Measurements from ENCODE around the gene YIPF2. TPM values are rescaled to one million over a fixed set of nuclear protein-coding genes. Genes with fewer than 3 reads are reported as not detected.

YIPF2 gene
- polyA plus RNA-seq, 1 of the 3 experiments (the other 2 are of a cell fraction), result 61.3 TPM

GRCh38 chr19:10913716-10914340, 14.6 kb downstream of the YIPF2 start:
- WGBS (ENCODE audit: low lambda C conversion rate), result 92% methylated on average over 17 of the region's 24 CpGs
- CTCF ChIA-PET, result interaction anchor here (0.6 to 2.3 kb wide), 4 partner anchors 39 to 43 kb away, joined by 3 to 12 read pairs (median 4); no protein-coding TSS in a partner anchor
- H3K9me2 ChIP-seq, result no peaks in the 10 kb centered on the region

More at GRCh38 chr19:10913716-10914340, 14.6 kb downstream of the YIPF2 start:
- Histone ChIP-seq H3K36me3 (replicated peaks in 1 of 2; ENCODE audit: control insufficient read depth in 1 of 2, insufficient read depth in 2 of 2, low read length in 1 of 2) (peaks cover 9 to 27% of the 10 kb centered on the region in 2 experiments), H3K9me3 (no peaks in the 10 kb centered on the region), H3K4me3 (ENCODE audit: low read depth in 2 of 2, low read length in 1 of 2) (no peak overlapping the region), H3K27ac (ENCODE audit: low read depth in 2 of 2, low read length in 1 of 2) (no peak overlapping the region), H3K4me1 (ENCODE audit: control insufficient read depth in 1 of 2, insufficient read depth in 2 of 2, low read depth in 1 of 2, low read length in 1 of 2) (peaks cover 4 to 17% of the 10 kb centered on the region in 2 experiments; a peak in 3 of 4 replicates), H2AFZ (ENCODE audit: low read depth) (no peak overlapping the region), H3K27me3 (ENCODE audit: insufficient read depth) (no peaks in the 10 kb centered on the region), H3K4me2 (no peak overlapping the region), H3F3A (replicated peaks; ENCODE audit: insufficient read depth) (peaks cover 9% of the 10 kb centered on the region), H3K79me2 (ENCODE audit: insufficient read depth) (no peaks in the 10 kb centered on the region), H3K9ac (no peak overlapping the region), H4K20me1 (ENCODE audit: insufficient read depth) (peaks cover 7% of the 10 kb centered on the region; the same call in 1 of the 2 replicates)
- POLR2A ChIA-PET, result no interaction called here
- DNase-seq, result no peak
- TF ChIP-seq GATA2 (CRISPR knock-in tag; IDR thresholded peaks at IDR 0.05) (no peak), NRF1 (IDR thresholded peaks at IDR 0.05; ENCODE audit: low read depth, low read length) (no peak), POLR2AphosphoS5 (IDR thresholded peaks at IDR 0.05; ENCODE audit: low read depth, low read length) (no peak), SMC3 (IDR thresholded peaks at IDR 0.05; ENCODE audit: low read depth, low read length) (no peak), YY1 (IDR thresholded peaks at IDR 0.05; ENCODE audit: low read depth) (no peak), PBX3 (IDR thresholded peaks at IDR 0.05) (no peak), NFIC (IDR thresholded peaks at IDR 0.05; ENCODE audit: borderline replicate concordance) (no peak), RFX5 (IDR thresholded peaks at IDR 0.05; ENCODE audit: low read length) (no peak), GABPA (IDR thresholded peaks at IDR 0.05; ENCODE audit: low read depth) (no peak), FOSL2 (IDR thresholded peaks at IDR 0.05; ENCODE audit: borderline replicate concordance, low read depth) (no peak), SIN3A (IDR thresholded peaks at IDR 0.05; ENCODE audit: borderline replicate concordance, low read depth, low read length) (no peak), MEF2A (IDR thresholded peaks at IDR 0.05; ENCODE audit: borderline replicate concordance, low read depth) (no peak), REST (IDR thresholded peaks at IDR 0.05; ENCODE audit: low read depth, low read length) (no peak), ZBTB33 (IDR thresholded peaks at IDR 0.05; ENCODE audit: borderline replicate concordance, low read depth) (no peak), RXRA (IDR thresholded peaks at IDR 0.05; ENCODE audit: borderline replicate concordance, low read depth) (no peak), FOXJ3 (CRISPR knock-in tag; IDR thresholded peaks at IDR 0.05) (no peak), IRF3 (IDR thresholded peaks at IDR 0.05; ENCODE audit: low read depth, low read length) (no peak), RCOR1 (IDR thresholded peaks at IDR 0.05; ENCODE audit: low read length) (no peak)
